ENCODE data around the gene ILF2.

ILF2 gene

DNA sequence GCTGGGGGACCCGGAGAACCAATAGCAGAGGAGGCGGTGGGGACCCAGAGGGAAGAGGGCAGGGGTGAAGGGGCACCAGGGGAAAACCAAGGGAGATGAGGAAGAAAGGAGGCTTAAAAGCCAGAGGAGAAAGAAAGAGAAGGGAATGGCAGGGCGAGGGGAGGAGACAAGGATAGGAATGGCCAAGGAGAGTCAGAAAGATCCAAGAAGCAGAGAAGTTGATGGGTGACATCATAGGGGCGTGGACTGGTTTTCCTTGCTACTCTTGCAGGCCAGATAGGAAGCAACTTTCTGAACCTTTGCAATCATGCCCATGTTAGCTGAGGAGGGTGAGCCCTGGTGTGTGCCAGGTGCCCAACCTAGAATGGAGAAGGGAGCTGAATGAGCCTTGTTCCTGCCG, 13.1 kb upstream of the ILF2 start:
- DNase-seq = no peak
- no peaks in the 10 kb centered on the region for H3K36me3 ChIP-seq
- H3K27me3 ChIP-seq = peaks cover 9% of the 10 kb centered on the region
- H3K4me3 ChIP-seq (ENCODE audit: low read depth, low read length) = no peak overlapping the region
- TF ChIP-seq, protein P1, sequence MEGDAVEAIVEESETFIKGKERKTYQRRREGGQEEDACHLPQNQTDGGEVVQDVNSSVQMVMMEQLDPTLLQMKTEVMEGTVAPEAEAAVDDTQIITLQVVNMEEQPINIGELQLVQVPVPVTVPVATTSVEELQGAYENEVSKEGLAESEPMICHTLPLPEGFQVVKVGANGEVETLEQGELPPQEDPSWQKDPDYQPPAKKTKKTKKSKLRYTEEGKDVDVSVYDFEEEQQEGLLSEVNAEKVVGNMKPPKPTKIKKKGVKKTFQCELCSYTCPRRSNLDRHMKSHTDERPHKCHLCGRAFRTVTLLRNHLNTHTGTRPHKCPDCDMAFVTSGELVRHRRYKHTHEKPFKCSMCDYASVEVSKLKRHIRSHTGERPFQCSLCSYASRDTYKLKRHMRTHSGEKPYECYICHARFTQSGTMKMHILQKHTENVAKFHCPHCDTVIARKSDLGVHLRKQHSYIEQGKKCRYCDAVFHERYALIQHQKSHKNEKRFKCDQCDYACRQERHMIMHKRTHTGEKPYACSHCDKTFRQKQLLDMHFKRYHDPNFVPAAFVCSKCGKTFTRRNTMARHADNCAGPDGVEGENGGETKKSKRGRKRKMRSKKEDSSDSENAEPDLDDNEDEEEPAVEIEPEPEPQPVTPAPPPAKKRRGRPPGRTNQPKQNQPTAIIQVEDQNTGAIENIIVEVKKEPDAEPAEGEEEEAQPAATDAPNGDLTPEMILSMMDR (IDR thresholded peaks at IDR 0.05; ENCODE audit: low read depth, low read length) = no peak
- no peaks in the 10 kb centered on the region for H3K9me3 ChIP-seq
- 0 out of 2 replicates have a peak, but pooled peaks cover 2% of the 10 kb centered on the region for H3K4me1 ChIP-seq

DNA sequence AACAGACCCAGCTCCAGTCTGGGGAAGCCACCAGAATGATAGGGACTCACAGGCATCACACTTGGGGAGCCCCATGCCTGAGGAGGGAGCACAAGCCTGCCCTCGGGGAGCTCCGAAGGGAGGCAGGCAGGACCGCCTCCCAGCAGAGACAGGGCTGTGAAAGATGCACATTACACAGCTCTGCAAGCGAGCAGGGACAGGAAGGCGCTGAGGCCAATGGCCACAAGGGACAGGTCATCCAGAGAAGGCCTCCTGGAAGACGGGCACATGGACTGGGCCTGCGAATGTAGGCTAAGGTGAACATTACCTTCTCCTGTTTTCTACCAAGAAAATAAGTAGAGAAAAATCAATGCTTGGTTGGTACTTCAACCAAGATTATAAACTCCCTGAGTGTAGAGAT, 11.9 kb upstream of the ILF2 start:
- no peaks in the 10 kb centered on the region for H3K9me3 ChIP-seq
- DNase-seq = no peak
- TF ChIP-seq, protein P1 (IDR thresholded peaks at IDR 0.05; ENCODE audit: low read depth, low read length) = no peak
- peaks cover 19% of the 10 kb centered on the region for H3K27me3 ChIP-seq
- H3K4me1 ChIP-seq = no peaks in the 10 kb centered on the region
- H3K4me3 ChIP-seq (ENCODE audit: low read depth, low read length) = no peak overlapping the region
- H3K36me3 ChIP-seq = no peaks in the 10 kb centered on the region

GRCh38 chr1:153680120-153680403, 9.3 kb upstream of the ILF2 start:
- Histone ChIP-seq H3K4me3 (ENCODE audit: low read depth, low read length) (no peak overlapping the region), H3K27me3 (peaks cover 19% of the 10 kb centered on the region), H3K36me3 (no peaks in the 10 kb centered on the region), H3K4me1 (no peaks in the 10 kb centered on the region), H3K9me3 (no peaks in the 10 kb centered on the region)
- TF ChIP-seq, protein P1 (IDR thresholded peaks at IDR 0.05; ENCODE audit: low read depth, low read length) = no peak
- no peak for DNase-seq

DNA sequence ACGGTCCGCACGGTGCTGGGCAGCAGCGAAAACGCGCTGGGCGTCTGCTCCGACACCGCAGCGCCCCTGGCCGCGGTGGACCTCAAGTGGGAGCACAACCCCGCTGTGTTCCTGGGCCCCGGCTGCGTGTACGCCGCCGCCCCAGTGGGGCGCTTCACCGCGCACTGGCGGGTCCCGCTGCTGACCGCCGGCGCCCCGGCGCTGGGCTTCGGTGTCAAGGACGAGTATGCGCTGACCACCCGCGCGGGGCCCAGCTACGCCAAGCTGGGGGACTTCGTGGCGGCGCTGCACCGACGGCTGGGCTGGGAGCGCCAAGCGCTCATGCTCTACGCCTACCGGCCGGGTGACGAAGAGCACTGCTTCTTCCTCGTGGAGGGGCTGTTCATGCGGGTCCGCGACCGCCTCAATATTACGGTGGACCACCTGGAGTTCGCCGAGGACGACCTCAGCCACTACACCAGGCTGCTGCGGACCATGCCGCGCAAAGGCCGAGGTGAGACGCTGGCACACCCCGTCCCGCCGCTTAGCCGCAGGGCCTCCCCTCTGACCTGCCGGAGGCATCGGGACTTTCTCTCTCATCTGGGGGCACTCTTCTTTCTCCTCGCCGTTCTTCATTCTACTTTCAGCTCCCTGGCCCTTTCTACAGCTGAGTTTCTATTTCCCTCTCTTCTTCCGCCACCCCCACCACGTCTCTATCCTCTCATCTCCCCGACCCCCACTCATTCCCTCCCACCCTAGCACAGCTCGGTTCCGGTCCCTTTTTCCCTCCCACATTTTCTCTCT, 8.7 kb upstream of the ILF2 start:
- H3K4me3 ChIP-seq (ENCODE audit: low read depth, low read length) = peak overlapping the region; percentile 59
- H3K9me3 ChIP-seq = no peaks in the 10 kb centered on the region
- peak; percentile 34 for DNase-seq
- H3K4me1 ChIP-seq = no peaks in the 10 kb centered on the region
- TF ChIP-seq, protein P1 (IDR thresholded peaks at IDR 0.05; ENCODE audit: low read depth, low read length) = no peak
- H3K27me3 ChIP-seq = peaks cover 19% of the 10 kb centered on the region
- no peaks in the 10 kb centered on the region for H3K36me3 ChIP-seq

DNA sequence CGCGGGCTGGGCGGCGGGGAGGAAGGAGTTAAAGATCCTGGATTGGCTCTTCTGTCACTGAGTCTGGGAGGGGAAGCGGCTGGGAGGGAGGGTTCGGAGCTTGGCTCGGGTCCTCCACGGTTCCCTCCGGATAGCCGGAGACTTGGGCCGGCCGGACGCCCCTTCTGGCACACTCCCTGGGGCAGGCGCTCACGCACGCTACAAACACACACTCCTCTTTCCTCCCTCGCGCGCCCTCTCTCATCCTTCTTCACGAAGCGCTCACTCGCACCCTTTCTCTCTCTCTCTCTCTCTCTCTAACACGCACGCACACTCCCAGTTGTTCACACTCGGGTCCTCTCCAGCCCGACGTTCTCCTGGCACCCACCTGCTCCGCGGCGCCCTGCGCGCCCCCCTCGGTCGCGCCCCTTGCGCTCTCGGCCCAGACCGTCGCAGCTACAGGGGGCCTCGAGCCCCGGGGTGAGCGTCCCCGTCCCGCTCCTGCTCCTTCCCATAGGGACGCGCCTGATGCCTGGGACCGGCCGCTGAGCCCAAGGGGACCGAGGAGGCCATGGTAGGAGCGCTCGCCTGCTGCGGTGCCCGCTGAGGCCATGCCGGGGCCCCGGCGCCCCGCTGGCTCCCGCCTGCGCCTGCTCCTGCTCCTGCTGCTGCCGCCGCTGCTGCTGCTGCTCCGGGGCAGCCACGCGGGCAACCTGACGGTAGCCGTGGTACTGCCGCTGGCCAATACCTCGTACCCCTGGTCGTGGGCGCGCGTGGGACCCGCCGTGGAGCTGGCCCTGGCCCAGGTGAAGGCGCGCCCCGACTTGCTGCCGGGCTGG, 7.9 kb upstream of the ILF2 start, which contains the start of gene NPR1:
Gene NPR1, plus strand, starts transcription at position 170 of the 818 bp plus-strand sequence. Its CDS starts 421 bp downstream, at position 591.
- peak; percentile 52 for DNase-seq
- no peaks in the 10 kb centered on the region for H3K36me3 ChIP-seq
- TF ChIP-seq, protein P1 (IDR thresholded peaks at IDR 0.05; ENCODE audit: low read depth, low read length) = 0 out of 2 replicates have a peak, but pooled peaks have one; percentile 7
- no peaks in the 10 kb centered on the region for H3K9me3 ChIP-seq
- no peaks in the 10 kb centered on the region for H3K4me1 ChIP-seq
- peak within 1 kb of the TSS; percentile 59 for H3K4me3 ChIP-seq (ENCODE audit: low read depth, low read length)
- H3K27me3 ChIP-seq = peaks cover 19% of the 10 kb centered on the region

Measured in BE2C (cell line).